GM21447 (cell line): Measurements from ENCODE around the gene SLC66A1.
"Not testable (repeated sequence)": the region's sequence is repeated elsewhere in the genome, so short reads cannot be mapped to it uniquely, and the experiment has no call there.

Experiments used
- ATAC-seq: cut with Tn5 transposase; IDR thresholded peaks from one replicate; pipeline ENCODE4 v1.9.1; 2021; ENCODE audit not compliant: unreplicated experiment

Gene SLC66A1

DNA sequence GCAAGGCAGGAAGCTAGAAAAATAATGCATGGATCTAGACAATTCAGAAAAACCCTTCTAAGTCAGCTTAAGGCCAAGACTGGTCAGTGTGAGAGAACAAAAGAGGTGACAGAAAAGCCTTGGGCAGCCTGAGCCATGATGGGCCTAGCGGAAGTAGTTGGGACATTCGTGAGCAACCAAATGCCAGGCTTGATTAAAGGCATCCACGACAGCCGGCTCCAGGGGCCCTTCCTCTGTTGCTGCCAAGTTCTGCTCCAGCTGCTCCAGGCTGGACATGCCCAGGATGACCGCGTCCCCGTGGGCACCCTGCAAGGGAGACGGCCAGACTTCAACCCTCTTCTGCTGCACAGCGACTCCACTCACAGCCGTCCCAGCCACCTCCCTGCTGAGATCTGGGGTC is 8.0 kb upstream of the SLC66A1 start:
- not testable (repeated sequence) for ATAC-seq

DNA sequence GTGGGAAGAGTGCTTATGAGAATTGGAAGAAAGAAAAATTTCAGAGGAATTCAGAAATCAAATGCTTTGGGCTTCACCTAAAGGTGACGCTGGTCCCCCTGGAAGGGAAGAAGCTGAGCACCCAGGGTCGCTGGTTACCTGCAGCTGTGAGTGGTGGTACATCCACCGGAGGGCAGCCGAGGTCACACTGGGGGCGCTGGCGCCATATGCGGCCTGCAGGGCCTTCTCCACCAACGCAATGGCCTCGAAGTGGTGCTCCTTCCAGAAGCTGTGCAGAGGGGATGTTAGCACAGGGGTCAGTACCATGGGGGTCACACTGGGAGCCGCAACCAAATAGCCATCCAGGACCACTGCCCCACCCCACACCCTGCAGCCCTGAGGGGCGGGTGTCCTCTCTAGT is 6.2 kb upstream of the SLC66A1 start:
- ATAC-seq, result no peak

DNA sequence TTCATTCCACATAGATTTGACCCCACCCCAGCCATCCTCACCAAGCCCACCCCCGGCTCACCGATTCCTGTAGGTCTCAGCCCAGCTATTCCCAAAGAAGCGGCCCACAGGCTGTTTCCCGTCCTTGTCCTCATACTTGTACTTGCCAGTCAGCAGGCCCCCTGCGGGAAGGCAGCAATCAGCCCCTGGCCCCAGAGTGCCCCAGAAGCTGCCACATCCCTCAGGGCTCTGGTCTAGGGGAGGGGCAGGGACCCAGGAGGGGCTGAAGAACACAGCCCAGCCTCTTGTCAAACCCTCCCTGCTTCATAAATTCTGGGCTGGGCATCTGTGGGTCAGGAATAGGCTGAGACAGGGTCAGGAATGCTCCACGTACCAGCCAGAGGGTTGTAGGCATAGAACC is 5.2 kb upstream of the SLC66A1 start:
- no peak for ATAC-seq

DNA sequence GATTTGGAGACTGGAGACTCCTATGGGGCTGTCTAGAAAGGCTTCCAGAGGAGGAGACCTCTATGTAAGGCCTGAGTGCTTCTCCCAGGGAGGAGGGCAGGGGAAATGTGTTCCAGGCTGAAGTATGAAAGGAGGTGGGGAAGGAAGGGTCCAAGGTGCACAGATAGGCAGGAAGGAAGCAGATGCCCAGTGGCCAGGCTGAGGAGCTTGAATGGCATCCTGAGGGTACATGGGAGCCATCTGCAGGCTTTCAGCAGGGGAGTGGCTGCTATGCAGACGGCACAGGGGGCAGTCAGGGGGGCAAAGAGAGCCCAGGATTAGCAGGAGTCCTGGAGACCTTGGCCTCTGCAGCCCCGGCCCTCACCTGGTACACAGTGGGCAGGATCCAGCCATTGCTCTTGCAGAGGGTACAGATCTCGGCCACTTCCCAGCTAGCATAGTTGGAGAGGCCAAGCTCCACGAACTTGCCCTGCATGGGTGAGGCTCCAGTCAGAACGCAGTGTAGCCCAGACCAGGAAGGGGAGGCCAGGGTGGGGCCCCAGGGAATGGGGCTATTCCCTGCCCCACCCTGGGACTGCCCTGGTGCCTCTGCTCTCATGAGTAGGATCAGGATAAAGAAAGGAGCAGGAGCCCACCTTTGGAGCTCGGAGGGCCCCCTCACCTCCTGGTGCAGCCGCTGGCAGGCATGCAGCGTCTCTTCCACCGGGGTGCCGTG is 4.2 kb upstream of the SLC66A1 start:
- ATAC-seq, result no peak

DNA sequence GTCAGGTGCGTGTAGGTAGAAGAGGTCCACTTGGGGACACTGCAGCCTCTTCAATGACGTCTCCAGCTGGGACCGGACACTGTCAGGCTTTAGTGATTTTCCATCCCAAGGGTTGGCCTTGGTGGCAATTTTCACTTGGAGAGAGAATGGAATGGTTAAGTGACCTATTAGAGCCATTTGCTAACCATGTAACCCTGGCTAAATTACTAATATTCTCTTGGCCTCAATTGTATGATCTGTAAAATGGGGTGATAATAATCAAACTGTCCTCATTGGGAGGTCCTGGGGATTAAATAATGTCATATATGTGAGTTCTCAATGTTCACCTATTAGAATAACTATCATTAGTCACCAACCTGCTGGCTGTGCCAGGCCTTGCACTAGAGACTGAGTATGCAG is 3.6 kb upstream of the SLC66A1 start:
- no peak for ATAC-seq

DNA sequence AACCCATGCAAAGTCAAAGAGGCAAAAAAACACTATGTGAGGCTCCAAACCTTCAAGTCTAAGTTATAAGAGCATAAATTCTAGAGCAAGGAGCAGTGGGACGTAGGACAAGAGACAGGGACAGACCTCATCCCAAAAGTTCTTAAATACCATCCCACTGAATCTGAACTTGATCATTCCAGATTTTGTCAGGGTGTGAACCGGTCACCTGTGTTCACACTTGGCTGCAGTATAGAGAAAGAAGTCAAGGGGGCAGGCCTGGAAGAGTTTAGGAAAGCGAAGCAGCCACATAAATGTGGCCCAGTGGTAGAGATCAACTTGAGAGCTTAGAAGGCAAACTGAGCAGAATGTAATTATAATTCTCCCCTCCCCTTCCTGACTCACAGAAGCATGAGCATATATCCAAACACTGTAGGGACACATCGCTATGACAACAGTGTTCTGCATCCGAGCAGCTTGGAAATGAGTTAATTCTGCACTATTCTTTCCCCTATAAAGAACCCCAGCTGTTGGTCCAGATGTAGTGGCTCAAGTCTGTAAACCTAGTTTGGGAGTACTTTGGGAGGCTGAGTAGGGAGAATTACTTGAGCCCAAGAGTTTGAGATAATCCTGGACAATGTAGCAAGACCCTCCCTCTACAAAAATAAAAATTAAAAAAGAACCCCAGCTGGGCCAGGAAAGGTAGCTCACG is 2.9 kb upstream of the SLC66A1 start:
- no peak for ATAC-seq

DNA sequence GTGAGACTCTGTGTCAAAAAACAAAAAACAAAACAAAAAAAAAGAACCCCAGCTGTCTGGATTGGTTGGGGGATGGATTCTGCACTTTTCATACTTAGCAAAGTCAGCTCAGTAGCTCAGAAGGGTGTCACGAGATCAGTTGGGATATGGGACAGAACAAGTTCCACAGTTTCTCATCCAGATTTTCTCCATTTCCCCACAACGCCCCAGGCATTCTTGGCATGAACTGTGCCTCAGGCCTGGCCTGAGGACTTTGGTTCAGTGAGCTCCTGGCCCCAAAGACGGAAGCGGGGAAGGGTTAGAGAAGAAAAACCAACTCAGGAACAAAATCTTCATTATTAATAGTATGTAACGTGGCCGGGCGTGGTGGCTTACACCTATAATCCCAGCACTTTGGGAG is 2.1 kb upstream of the SLC66A1 start:
- no peak for ATAC-seq

DNA sequence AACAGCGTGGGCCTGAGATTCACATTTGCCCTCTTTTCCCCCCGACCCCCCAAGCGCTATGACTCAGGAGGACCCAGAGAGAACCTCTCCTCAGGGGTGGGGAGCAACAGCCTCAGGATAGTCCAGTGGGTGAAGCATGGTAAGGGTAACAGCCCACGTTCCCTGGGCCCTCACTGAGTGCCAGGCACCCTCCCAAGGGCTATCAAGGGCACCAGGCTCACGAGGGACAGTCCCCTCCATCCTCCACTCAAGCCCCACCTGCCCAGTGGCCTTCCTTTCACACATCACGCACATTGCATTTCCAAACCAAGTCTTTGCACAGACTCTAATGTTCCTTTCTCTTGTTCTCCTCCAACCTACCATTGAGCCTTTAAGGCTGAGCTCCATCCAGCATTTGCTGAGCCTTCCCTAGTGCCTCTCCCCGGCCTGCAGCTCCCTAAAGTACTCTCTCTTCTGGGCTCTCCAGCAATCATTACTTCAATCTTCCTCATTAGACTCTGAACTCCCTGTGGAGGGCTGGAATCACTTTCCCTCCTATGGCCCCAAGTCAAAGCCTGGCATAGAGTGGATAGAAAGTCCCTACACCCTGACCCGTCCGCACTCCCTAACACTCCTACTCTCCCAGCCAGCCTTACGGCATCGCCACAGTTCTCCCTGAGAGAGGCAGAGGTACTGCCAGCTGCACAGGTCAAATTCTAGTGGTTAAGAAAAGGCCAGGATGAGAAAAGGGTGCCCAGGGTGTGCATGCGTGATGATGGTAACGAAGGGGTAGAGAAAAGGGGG is 1.2 kb upstream of the SLC66A1 start:
- no peak for ATAC-seq

DNA sequence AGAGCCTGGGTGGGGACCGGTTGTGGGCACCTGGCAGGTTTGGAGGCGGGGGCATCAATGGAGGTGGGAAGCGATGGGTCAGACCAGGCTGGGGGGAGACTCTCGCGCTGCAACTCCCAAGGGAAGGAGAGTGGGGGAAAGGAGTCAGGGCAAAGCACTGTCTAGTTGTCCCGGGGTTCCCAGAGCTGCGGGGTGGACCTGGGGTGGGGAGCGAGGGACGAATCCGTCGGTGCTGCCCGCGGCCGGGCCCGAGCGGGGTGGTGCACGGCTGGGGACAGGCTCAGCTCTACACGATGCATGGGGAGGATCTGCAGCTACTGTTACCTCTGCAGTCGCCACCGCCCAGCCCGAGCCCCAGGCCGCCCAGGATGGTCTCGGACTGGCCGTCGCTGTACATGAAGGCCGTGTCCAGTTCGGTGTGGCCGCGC is 609 bp upstream of the SLC66A1 start:
- ATAC-seq, result no peak

DNA sequence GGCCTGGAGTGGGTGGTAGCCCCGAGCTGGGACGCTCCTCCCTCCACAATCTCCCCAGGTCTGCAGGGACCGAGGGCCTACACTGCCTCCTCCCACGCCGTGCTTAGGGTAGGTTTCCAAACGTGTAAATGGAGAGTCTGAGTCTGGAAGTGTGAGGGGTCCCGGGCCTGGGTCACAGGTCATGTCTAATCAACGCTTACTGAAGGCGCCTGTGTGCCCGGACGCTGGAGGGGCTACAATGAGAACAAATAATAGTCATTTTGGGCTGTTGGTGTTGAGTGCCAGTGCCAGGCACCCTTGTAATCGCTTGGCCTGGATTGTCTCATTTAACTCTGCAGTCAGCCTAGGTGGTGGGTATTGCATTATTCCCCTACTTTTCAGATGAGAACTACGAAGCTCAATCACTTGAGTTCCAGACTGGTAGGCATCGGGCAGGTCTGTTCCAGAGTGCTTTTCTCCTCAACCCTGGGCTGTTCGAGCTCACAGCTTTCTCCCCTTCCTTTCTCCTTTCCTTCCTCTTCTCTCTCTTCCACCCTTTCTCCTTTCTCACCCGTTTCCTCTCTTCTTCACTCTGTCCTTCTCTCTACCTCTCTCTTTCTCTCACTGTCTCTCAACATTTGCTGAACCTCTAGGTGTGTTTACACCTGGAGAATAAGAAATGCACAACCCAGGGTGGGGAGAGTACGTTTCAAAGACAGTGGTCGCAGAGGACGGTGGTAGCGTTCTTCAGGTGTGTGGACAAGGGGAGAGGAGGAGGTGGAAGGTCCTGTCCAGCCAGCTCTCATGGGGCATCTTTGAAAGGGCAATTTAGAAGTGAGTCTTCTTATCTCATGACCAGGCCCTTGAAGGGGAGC is 883 bp downstream of the SLC66A1 start:
- ATAC-seq, result peak; percentile 20

DNA sequence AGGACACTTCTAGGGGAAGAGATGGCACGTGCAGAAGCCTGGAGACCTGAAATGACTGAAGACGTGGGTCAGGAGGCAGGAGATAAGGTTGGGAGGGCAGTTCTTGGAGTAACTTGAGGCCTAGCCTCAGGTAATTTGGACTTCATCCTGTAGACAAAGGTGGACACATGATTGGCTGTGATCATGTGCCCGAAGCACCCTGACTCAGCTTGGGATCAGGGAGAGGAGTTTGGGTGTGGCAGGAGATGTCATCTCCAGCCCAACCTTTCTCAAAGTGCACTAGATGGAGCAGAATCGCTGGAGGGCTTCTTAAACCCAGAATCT is 1.5 kb downstream of the SLC66A1 start:
- no peak for ATAC-seq

DNA sequence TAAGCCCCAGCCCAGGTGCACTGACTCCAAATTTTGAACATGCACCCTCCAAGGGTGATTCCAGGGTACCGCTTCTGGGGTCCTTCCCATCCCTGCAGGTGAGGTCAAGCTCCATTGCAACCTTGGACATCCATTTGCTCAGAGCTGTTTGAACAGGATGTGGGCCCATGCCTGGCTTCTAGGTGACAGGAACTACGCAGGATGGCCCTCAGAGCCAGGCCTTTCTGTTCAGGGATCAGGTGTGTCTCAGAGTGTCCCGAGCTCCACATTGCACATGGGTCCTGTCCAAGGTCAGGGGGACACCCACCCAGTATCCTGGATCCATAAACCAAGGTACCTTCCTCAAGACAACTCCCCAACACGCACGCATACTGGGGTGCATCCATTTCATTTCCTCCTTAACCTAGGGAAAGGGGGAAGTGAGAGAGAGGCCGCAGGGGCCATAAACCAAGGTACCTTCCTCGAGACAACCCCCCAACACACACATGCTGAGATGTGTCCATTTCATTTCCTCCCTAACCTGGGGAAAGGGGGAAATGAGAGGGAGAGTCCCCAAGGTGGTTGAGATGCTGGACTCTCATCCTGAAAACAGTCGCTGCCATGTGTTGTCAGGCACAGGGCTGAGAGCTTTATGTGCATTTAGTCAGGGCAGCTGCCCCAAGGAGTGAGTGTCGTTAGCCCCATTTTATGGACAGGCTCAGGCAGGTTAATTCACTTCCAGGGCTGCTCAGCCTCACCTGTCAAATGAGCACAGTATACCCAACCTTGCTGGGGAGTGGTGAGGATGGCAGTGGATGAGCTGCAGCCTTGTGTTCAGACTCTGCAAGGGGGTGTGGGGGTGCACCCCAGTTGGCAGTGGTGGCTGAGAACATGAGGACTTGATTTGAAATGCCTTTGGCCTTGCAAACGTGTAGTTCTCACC is 2.1 kb downstream of the SLC66A1 start:
- no peak for ATAC-seq

DNA sequence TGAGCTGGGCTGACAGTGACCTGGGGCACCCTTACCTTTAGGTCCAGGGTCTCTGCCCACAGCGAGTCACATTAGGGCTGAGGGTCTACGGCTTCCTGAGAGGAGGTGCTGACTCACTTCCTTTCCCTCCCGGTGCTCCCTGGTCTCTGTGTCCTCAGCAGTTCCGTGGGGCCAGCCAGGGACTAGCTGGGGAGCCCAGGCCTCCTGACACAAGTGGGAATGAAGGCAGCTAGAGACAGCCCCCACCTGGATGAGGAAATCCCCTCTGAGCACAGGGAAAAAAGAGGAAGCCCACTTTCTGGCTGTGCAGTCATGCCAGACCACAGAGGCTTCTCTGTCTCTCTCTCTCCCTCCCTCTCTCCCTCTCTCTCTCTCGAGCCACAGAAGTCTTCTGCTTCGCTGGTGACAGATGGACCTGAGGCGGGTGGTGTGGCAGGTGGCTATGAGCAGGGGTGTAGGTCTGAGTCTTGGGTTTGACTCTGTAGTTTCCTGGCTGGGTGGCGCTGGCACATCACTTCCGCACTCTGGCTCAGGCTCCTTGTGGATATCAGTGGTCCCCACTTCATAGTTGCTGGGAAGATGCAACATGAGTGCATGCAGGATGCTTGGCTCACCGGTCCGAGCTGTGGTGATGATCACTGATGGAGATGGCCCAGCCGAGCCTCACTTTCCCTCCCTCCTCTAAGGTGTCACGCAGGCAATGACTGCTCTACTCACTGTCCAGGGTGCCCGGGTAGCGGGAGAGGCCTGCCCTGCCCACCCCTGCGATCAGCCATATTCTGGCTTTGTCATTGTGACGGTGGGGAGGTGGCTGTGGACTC is 3.5 kb downstream of the SLC66A1 start:
- ATAC-seq, result peak; percentile 40

DNA sequence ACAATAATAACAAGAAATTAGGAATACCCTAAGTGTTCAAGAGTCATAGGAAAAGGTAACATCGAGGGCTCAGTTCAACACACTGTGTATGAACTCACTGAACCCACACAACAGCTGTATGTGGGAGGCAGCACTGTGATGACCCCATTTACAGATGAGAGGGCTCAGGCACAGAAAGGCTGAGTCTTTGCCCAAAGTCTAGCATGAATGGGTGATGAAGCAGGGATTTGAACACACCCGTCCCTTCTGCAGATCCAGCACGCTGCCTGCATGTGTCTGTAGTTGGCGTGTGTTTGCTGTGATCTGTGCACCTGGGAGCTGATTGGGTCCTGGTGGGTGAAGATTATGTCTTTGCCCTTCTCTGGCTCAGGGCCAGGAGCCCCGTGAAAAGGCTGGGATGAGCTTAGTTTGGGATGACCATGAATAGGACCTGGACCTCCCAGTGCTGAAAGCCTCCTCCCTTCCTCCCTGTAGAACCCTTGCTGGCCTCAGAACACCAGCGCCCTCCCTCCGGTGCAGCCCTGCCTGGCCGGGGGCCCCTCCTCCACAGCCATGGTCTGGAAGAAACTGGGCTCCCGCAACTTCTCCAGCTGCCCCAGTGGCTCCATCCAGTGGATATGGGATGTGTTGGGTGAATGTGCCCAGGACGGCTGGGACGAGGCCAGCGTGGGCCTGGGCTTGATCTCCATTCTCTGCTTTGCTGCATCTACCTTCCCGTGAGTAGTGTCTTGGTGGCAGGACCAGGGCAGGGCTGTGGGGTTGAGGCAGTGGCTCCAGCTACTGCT is 5.2 kb downstream of the SLC66A1 start:
- no peak for ATAC-seq

DNA sequence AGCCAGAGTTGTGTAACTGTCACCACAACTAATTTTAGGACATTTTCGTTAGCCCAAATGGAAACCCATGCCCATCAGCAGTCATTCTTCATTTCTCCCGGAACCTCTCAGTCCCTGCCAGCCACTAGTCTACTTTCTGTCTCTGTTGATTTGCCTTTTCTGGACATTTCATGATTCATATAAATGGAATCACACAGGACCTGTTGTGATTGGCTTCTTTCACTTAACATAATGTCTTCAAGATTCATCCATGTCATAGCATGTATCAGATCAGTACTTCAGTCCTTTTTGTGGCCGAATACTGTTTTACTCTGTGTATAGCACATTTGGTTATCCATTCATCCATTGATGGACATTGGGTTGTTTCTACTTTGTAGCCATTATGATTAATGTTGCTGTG is 7.1 kb downstream of the SLC66A1 start:
- ATAC-seq, result no peak

DNA sequence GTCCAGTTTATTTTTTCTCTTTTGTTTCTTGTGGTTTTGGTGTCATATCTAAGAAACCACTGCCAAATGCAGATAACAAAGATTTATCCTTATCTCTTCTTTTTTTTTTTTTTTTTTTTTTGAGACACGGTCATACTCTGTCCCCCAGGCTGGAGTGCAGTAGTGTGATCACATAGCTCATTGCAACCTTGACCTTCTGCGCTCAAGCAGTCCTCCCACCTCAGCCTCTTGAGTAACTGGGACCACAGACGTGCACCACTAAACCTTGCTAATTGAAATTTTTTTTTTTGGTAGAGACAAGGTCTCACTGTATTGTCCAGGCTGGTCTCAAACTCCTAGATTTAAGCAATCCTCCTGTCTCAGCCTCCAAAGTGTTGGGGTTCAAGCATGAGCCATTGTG is 8.9 kb downstream of the SLC66A1 start:
- ATAC-seq, result no peak

DNA sequence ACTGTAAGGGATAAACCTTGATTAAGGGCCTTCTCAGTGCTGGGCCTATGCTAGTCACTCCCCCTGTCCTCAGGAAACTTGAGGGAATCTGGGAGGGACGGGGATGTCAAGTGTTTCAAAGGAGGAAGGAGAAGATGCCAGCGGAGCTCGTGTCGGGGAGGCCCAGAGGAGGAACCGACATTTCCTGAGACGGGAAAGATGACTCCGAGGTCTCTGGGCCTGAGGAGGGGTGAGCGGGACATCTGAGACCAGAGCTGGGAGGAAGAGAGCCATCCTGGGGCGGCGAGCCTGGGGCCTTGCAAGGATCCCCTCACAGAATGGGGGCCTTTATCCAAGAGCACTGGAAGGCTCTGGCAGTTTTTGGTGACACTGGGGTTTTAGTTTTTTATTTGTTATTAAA is 10.4 kb downstream of the SLC66A1 start:
- no peak for ATAC-seq

DNA sequence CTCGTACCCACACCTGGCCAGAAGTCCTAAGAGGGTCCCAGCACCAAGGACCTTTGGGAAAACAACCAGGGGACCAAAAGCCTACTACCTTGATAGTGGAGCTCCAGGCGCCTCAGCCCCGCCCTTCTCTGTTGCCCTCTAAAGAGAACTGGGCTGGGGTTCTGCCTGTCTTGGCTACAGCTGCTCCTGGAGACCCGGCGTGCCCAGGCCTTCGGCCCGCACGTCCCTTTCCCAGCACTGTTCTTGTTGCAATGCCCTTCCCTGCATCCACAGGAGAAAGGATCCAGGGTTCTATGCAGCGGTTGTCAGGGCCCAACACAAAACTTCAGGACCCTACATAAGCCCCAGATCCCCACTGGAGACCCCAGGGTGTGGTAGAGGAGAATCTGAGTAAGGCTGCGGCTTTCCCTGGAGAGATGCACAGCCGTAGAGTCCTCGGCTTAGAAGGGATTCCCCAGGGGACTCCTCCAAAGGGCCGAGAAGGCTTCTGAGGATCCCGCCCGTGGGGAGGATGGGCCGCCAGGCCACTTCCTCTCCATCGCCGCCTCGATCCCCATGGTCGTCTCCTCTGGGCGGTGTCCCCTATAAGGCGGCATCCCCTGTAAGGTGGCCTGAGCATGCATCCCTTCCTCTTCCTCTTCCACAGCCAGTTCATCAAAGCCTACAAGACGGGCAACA is 12.0 kb downstream of the SLC66A1 start:
- ATAC-seq, result no peak
